Measurements from ENCODE around the gene MCOLN1.

Gene MCOLN1

GRCh38 chr19:7494416-7495098, 27.9 kb upstream of the MCOLN1 start:
- Histone ChIP-seq H4K20me1 (ENCODE audit: insufficient read depth, low read length) (no peaks in the 10 kb centered on the region), H3K79me2 (ENCODE audit: low read length) (no peaks in the 10 kb centered on the region), H3K4me1 (ENCODE audit: low read length) (no peaks in the 10 kb centered on the region), H2AFZ (ENCODE audit: low read depth, low read length) (no peak overlapping the region), H3K9me3 (ENCODE audit: insufficient read depth, low read length) (no peaks in the 10 kb centered on the region), H3K9ac (ENCODE audit: low read length) (no peak overlapping the region), H3K4me3 (ENCODE audit: low read length) (no peak overlapping the region), H3K27me3 (ENCODE audit: low read depth, low read length) (peaks cover 4% of the 10 kb centered on the region; the same call in 1 of the 2 replicates), H3K27ac (ENCODE audit: low read length) (no peak overlapping the region), H3K36me3 (replicated peaks; ENCODE audit: low read depth, low read length) (no peaks in the 10 kb centered on the region), H3K4me2 (ENCODE audit: low read length) (no peak overlapping the region)
- no peak for TF ChIP-seq EZH2phosphoT487 (IDR thresholded peaks at IDR 0.05; ENCODE audit: low read depth)
- no peak for TF ChIP-seq CTCF (IDR thresholded peaks at IDR 0.05; ENCODE audit: low read depth, low read length)

- Histone ChIP-seq H3K4me3 (ENCODE audit: low read length) (no peak overlapping the region), H3K79me2 (ENCODE audit: low read length) (no peaks in the 10 kb centered on the region), H3K36me3 (replicated peaks; ENCODE audit: low read depth, low read length) (no peaks in the 10 kb centered on the region), H3K27ac (ENCODE audit: low read length) (no peak overlapping the region), H3K4me2 (ENCODE audit: low read length) (no peak overlapping the region), H3K9ac (ENCODE audit: low read length) (no peak overlapping the region), H3K4me1 (ENCODE audit: low read length) (no peaks in the 10 kb centered on the region), H3K27me3 (ENCODE audit: low read depth, low read length) (peaks cover 4% of the 10 kb centered on the region; the same call in 1 of the 2 replicates), H4K20me1 (ENCODE audit: insufficient read depth, low read length) (no peaks in the 10 kb centered on the region), H2AFZ (ENCODE audit: low read depth, low read length) (no peak overlapping the region), H3K9me3 (ENCODE audit: insufficient read depth, low read length) (no peaks in the 10 kb centered on the region)
- TF ChIP-seq EZH2phosphoT487 (IDR thresholded peaks at IDR 0.05; ENCODE audit: low read depth) (no peak), CTCF (IDR thresholded peaks at IDR 0.05; ENCODE audit: low read depth, low read length) (peak; percentile 22)
Observed at GRCh38 chr19:7497292-7497691, 25.1 kb upstream of the MCOLN1 start.

- Histone ChIP-seq H3K4me2 (ENCODE audit: low read length) (no peak overlapping the region), H3K79me2 (ENCODE audit: low read length) (no peaks in the 10 kb centered on the region), H4K20me1 (ENCODE audit: insufficient read depth, low read length) (no peaks in the 10 kb centered on the region), H3K9ac (ENCODE audit: low read length) (no peak overlapping the region), H3K36me3 (replicated peaks; ENCODE audit: low read depth, low read length) (no peaks in the 10 kb centered on the region), H2AFZ (ENCODE audit: low read depth, low read length) (no peak overlapping the region), H3K27ac (ENCODE audit: low read length) (no peak overlapping the region), H3K4me3 (ENCODE audit: low read length) (no peak overlapping the region), H3K4me1 (ENCODE audit: low read length) (no peaks in the 10 kb centered on the region), H3K27me3 (ENCODE audit: low read depth, low read length) (no peaks in the 10 kb centered on the region), H3K9me3 (ENCODE audit: insufficient read depth, low read length) (no peaks in the 10 kb centered on the region)
- TF ChIP-seq EZH2phosphoT487 (IDR thresholded peaks at IDR 0.05; ENCODE audit: low read depth) (no peak), CTCF (IDR thresholded peaks at IDR 0.05; ENCODE audit: low read depth, low read length) (no peak)
Observed at GRCh38 chr19:7500811-7501450, 21.5 kb upstream of the MCOLN1 start.

GRCh38 chr19:7502552-7502951, 19.9 kb upstream of the MCOLN1 start:
- H3K9me3 ChIP-seq (ENCODE audit: insufficient read depth, low read length): no peaks in the 10 kb centered on the region
- H4K20me1 ChIP-seq (ENCODE audit: insufficient read depth, low read length): no peaks in the 10 kb centered on the region
- no peak overlapping the region for H3K9ac ChIP-seq (ENCODE audit: low read length)
- H3K4me3 ChIP-seq (ENCODE audit: low read length): no peak overlapping the region
- H3K27ac ChIP-seq (ENCODE audit: low read length): no peak overlapping the region
- H3K79me2 ChIP-seq (ENCODE audit: low read length): no peaks in the 10 kb centered on the region
- TF ChIP-seq CTCF (IDR thresholded peaks at IDR 0.05; ENCODE audit: low read depth, low read length) (no peak), EZH2phosphoT487 (IDR thresholded peaks at IDR 0.05; ENCODE audit: low read depth) (no peak)
- no peaks in the 10 kb centered on the region for H3K36me3 ChIP-seq (replicated peaks; ENCODE audit: low read depth, low read length)
- no peaks in the 10 kb centered on the region for H3K4me1 ChIP-seq (ENCODE audit: low read length)
- no peak overlapping the region for H2AFZ ChIP-seq (ENCODE audit: low read depth, low read length)
- no peaks in the 10 kb centered on the region for H3K27me3 ChIP-seq (ENCODE audit: low read depth, low read length)
- no peak overlapping the region for H3K4me2 ChIP-seq (ENCODE audit: low read length)
